PC-9 (cell line): Measurements from ENCODE around the gene IZUMO2. TPM values are rescaled to one million over a fixed set of nuclear protein-coding genes. Genes with fewer than 3 reads are reported as not detected.

Experiments used
- BruUV-seq: library from RNA; stranded (reverse); fragments of 400-500 nt; replicated peaks from 2 replicates; lab custom pipeline; 2021; lab: Mats Ljungman, UMichigan
- CTCF ChIA-PET: fragments of 300-600 bp; sonication (Branson Sonifier 250); formaldehyde crosslinking; loops from one replicate; lab custom pipeline; 2022; ENCODE audit warnings: antibody characterized with exemption; lab: Charles Lee
- POLR2A ChIA-PET: fragments of 300-600 bp; sonication (Branson Sonifier 250); formaldehyde crosslinking; loops from one replicate; lab custom pipeline; 2022; ENCODE audit warnings: antibody characterized with exemption; ENCODE audit not compliant: unreplicated experiment; lab: Charles Lee
- DNase-seq, 2 experiments: peaks; one replicate each; pipeline versions ENCODE4 v3.0.0 to v3.0.0-alpha.2; 2015 to 2022; ENCODE audit warnings: mixed read lengths in 1 of 2
- H2AFZ ChIP-seq: fragments of 200-600 bp; sonication (generic); 2 replicates; pipeline ENCODE4 v1.8.1; 2017; ENCODE audit warnings: antibody characterized with exemption
- H3F3A ChIP-seq: fragments of 200-600 bp; sonication (generic); 2 replicates; pipeline ENCODE4 v1.8.1; 2017; ENCODE audit warnings: antibody characterized with exemption, mild to moderate bottlenecking, low read depth; ENCODE audit not compliant: insufficient read depth
- H3K27ac ChIP-seq: fragments of 200-600 bp; sonication (generic); 2 replicates; pipeline ENCODE4 v1.6.1; 2016; ENCODE audit warnings: mixed run types
- H3K27me3 ChIP-seq: fragments of 200-600 bp; sonication (generic); 2 replicates; pipeline ENCODE4 v1.6.1; 2016; ENCODE audit warnings: low read depth, mixed run types; ENCODE audit not compliant: insufficient read depth
- H3K36me3 ChIP-seq: fragments of 200-600 bp; sonication (generic); 2 replicates; pipeline ENCODE4 v1.6.1; 2016; ENCODE audit warnings: low read depth, mixed run types
- H3K4me1 ChIP-seq: fragments of 200-600 bp; sonication (generic); replicated peaks from 2 replicates; pipeline ENCODE4 v1.6.1; 2016; ENCODE audit warnings: mixed run types; ENCODE audit not compliant: insufficient read depth
- H3K4me2 ChIP-seq: fragments of 200-600 bp; sonication (generic); 2 replicates; pipeline ENCODE4 v1.6.1; 2017; ENCODE audit warnings: mixed run types
- H3K4me3 ChIP-seq: fragments of 200-600 bp; sonication (generic); 2 replicates; pipeline ENCODE4 v1.6.1; 2016; ENCODE audit warnings: mixed run types
- H3K79me2 ChIP-seq: fragments of 200-600 bp; sonication (generic); 2 replicates; pipeline ENCODE4 v1.6.1; 2017; ENCODE audit warnings: low read depth, mixed run types
- H3K9me2 ChIP-seq: fragments of 200-600 bp; sonication (generic); 2 replicates; pipeline ENCODE4 v1.8.1; 2017; ENCODE audit warnings: mild to moderate bottlenecking; ENCODE audit not compliant: insufficient read depth
- H3K9me3 ChIP-seq: fragments of 200-600 bp; sonication (generic); 2 replicates; pipeline ENCODE4 v1.8.1; 2016; ENCODE audit warnings: low read depth; ENCODE audit not compliant: insufficient read depth
- H4K20me1 ChIP-seq: fragments of 200-600 bp; sonication (generic); 2 replicates; pipeline ENCODE4 v1.8.1; 2017; ENCODE audit not compliant: insufficient read depth
- CTCF ChIP-seq: fragments of 200-600 bp; sonication (generic); conservative IDR thresholded peaks from 2 replicates; pipeline ENCODE4 v1.6.1; 2017; ENCODE audit warnings: mixed run types, antibody characterized with exemption, mild to moderate bottlenecking, moderate library complexity
- EZH2 ChIP-seq: fragments of 200-600 bp; sonication (generic); IDR thresholded peaks from 2 replicates; pipeline ENCODE4 v1.8.0; 2017; ENCODE audit warnings: antibody characterized with exemption, low read depth
- intact Hi-C: fragments of 100-400 bp; cut with micrococcal nuclease; formaldehyde crosslinking; loops from one replicate; pipeline ENCODE4 v1.10.0; 2022; ENCODE audit not compliant: unreplicated experiment
- total RNA-seq: library from RNA; stranded (reverse); gene quantifications from 2 replicates; pipeline ENCODE4 v1.2.3, GENCODE V29; 2021

Gene IZUMO2
- total RNA-seq, 1 experiment from 2014 or later: not detected

GRCh38 chr19:50195224-50195623, 32.1 kb upstream of the IZUMO2 start:
- POLR2A ChIA-PET: interaction anchor here (0.6 kb wide), 1 partner anchor 16 kb away, joined by 3 read pairs; no protein-coding TSS in a partner anchor
- H4K20me1 ChIP-seq: no peaks in the 10 kb centered on the region
- TF ChIP-seq EZH2 (no peak), CTCF (no peak)
- no peaks in the 10 kb centered on the region for H3K9me2 ChIP-seq
- H3K79me2 ChIP-seq: no peaks in the 10 kb centered on the region
- peaks cover 21% of the 10 kb centered on the region; the same call in 1 of the 2 replicates for H3F3A ChIP-seq
- H2AFZ ChIP-seq: no peak overlapping the region
- H3K4me3 ChIP-seq: no peak overlapping the region
- H3K27ac ChIP-seq: no peak overlapping the region
- no peaks in the 10 kb centered on the region for H3K36me3 ChIP-seq
- H3K9me3 ChIP-seq: no peaks in the 10 kb centered on the region
- BruUV-seq: no TSS peak
- H3K4me1 ChIP-seq: peaks cover 24% of the 10 kb centered on the region
- H3K27me3 ChIP-seq: no peaks in the 10 kb centered on the region
- intact Hi-C loops: no loop called here
- no peak overlapping the region for H3K4me2 ChIP-seq
- DNase-seq: no peak
- CTCF ChIA-PET: no interaction called here

GRCh38 chr19:50192463-50193211, 29.6 kb upstream of the IZUMO2 start:
- no peaks in the 10 kb centered on the region for H3K79me2 ChIP-seq
- H4K20me1 ChIP-seq: no peaks in the 10 kb centered on the region
- ChIA-PET POLR2A (no interaction called here), CTCF (no interaction called here)
- no peaks in the 10 kb centered on the region for H3K9me2 ChIP-seq
- no peak overlapping the region for H3K27ac ChIP-seq
- H3K4me1 ChIP-seq: peaks cover 20% of the 10 kb centered on the region
- peaks cover 17% of the 10 kb centered on the region; the same call in 1 of the 2 replicates for H3F3A ChIP-seq
- BruUV-seq: no TSS peak
- no peak for DNase-seq
- no peak for TF ChIP-seq CTCF
- no peak for TF ChIP-seq EZH2
- no peaks in the 10 kb centered on the region for H3K9me3 ChIP-seq
- intact Hi-C loops: no loop called here
- H2AFZ ChIP-seq: no peak overlapping the region
- no peak overlapping the region for H3K4me3 ChIP-seq
- H3K27me3 ChIP-seq: no peaks in the 10 kb centered on the region
- H3K36me3 ChIP-seq: no peaks in the 10 kb centered on the region
- no peak overlapping the region for H3K4me2 ChIP-seq

- Histone ChIP-seq H3K4me3 (no peak overlapping the region), H3K36me3 (no peaks in the 10 kb centered on the region), H3K4me1 (peaks cover 20% of the 10 kb centered on the region), H3K9me2 (no peaks in the 10 kb centered on the region), H3K4me2 (peak overlapping the region; percentile 35), H3K27ac (peak overlapping the region; percentile 49), H3K9me3 (no peaks in the 10 kb centered on the region), H3F3A (peaks cover 17% of the 10 kb centered on the region; the same call in 1 of the 2 replicates), H3K27me3 (no peaks in the 10 kb centered on the region), H4K20me1 (no peaks in the 10 kb centered on the region), H2AFZ (no peak overlapping the region), H3K79me2 (no peaks in the 10 kb centered on the region)
- CTCF ChIA-PET: no interaction called here
- intact Hi-C loops: loop anchor here (2.0 kb wide), 1 partner anchor 24 kb away; no protein-coding TSS in a partner anchor
- TF ChIP-seq CTCF (no peak), EZH2 (no peak)
- peak in 1 of 2 experiments; percentile 65 for DNase-seq
- POLR2A ChIA-PET: interaction anchor here (0.6 kb wide), 1 partner anchor 14 kb away, joined by 4 read pairs; no protein-coding TSS in a partner anchor
- no TSS peak for BruUV-seq
Measured at GRCh38 chr19:50191216-50191615, 28.1 kb upstream of the IZUMO2 start.
